Measurements from ENCODE around the gene TOMM40L.

TOMM40L gene

GRCh38 chr1:161225534-161226319 is at the start of gene TOMM40L:
Gene TOMM40L (plus strand): TSS chr1:161226060. CDS start chr1:161226490, 430 bp downstream.
- H3K9me3 ChIP-seq (ENCODE audit: control insufficient read depth, insufficient read depth, low read length), result no peaks in the 10 kb centered on the region
- peak; percentile 96 for DNase-seq (ENCODE audit: low read depth, low spot score)
- H3K4me1 ChIP-seq (ENCODE audit: control insufficient read depth, insufficient read depth, low read length), result peaks cover 2% of the 10 kb centered on the region; the same call in 1 of the 2 replicates
- H3K27ac ChIP-seq (ENCODE audit: low read length), result no peak within 1 kb of the TSS
- no peaks in the 10 kb centered on the region for H3K27me3 ChIP-seq (ENCODE audit: control insufficient read depth, insufficient read depth, low read length)
- H3K4me3 ChIP-seq (ENCODE audit: low read length), result peak within 1 kb of the TSS; percentile 62; the same call in 1 of the 2 replicates
- WGBS (ENCODE audit: insufficient coverage, insufficient read length), result no CpG with 5 or more reads among the region's 16 CpGs
- peaks cover 8% of the 10 kb centered on the region; the same call in 1 of the 2 replicates for H3K36me3 ChIP-seq (ENCODE audit: control insufficient read depth, insufficient read depth, low read length)

GRCh38 chr1:161176468-161177111 is 49.3 kb upstream of the TOMM40L start:
- peaks cover 9% of the 10 kb centered on the region for H3K36me3 ChIP-seq (ENCODE audit: control insufficient read depth, insufficient read depth, low read length)
- H3K9me3 ChIP-seq (ENCODE audit: control insufficient read depth, insufficient read depth, low read length), result no peaks in the 10 kb centered on the region
- H3K4me1 ChIP-seq (ENCODE audit: control insufficient read depth, insufficient read depth, low read length), result peaks cover 1% of the 10 kb centered on the region; the same call in 1 of the 2 replicates
- no peaks in the 10 kb centered on the region for H3K27me3 ChIP-seq (ENCODE audit: control insufficient read depth, insufficient read depth, low read length)
- no peak for DNase-seq (ENCODE audit: low read depth, low spot score)
- no CpG with 5 or more reads among the region's 17 CpGs for WGBS (ENCODE audit: insufficient coverage, insufficient read length)
- no peak overlapping the region for H3K27ac ChIP-seq (ENCODE audit: low read length)
- H3K4me3 ChIP-seq (ENCODE audit: low read length), result peak overlapping the region; percentile 79; the same call in 1 of the 2 replicates

GRCh38 chr1:161177112-161177935 is 48.5 kb upstream of the TOMM40L start, which contains the start of gene B4GALT3:
Gene B4GALT3 (minus strand): TSS chr1:161177507. CDS start chr1:161176060, 1,447 bp downstream.
- WGBS (ENCODE audit: insufficient coverage, insufficient read length), result no CpG with 5 or more reads among the region's 50 CpGs
- H3K9me3 ChIP-seq (ENCODE audit: control insufficient read depth, insufficient read depth, low read length), result no peaks in the 10 kb centered on the region
- H3K27ac ChIP-seq (ENCODE audit: low read length), result no peak within 1 kb of the TSS
- H3K4me3 ChIP-seq (ENCODE audit: low read length), result peak within 1 kb of the TSS; percentile 79
- H3K27me3 ChIP-seq (ENCODE audit: control insufficient read depth, insufficient read depth, low read length), result no peaks in the 10 kb centered on the region
- H3K36me3 ChIP-seq (ENCODE audit: control insufficient read depth, insufficient read depth, low read length), result peaks cover 7% of the 10 kb centered on the region; the same call in 1 of the 2 replicates
- peaks cover 1% of the 10 kb centered on the region; the same call in 1 of the 2 replicates for H3K4me1 ChIP-seq (ENCODE audit: control insufficient read depth, insufficient read depth, low read length)
- DNase-seq (ENCODE audit: low read depth, low spot score), result no peak

- WGBS (ENCODE audit: insufficient coverage, insufficient read length), result no CpG with 5 or more reads among the region's 9 CpGs
- Histone ChIP-seq H3K27ac (ENCODE audit: low read length) (no peak overlapping the region), H3K4me1 (ENCODE audit: control insufficient read depth, insufficient read depth, low read length) (peaks cover 1% of the 10 kb centered on the region; the same call in 1 of the 2 replicates), H3K36me3 (ENCODE audit: control insufficient read depth, insufficient read depth, low read length) (peaks cover 7% of the 10 kb centered on the region; the same call in 1 of the 2 replicates), H3K27me3 (ENCODE audit: control insufficient read depth, insufficient read depth, low read length) (no peaks in the 10 kb centered on the region), H3K4me3 (ENCODE audit: low read length) (peak overlapping the region; percentile 79; the same call in 1 of the 2 replicates), H3K9me3 (ENCODE audit: control insufficient read depth, insufficient read depth, low read length) (no peaks in the 10 kb centered on the region)
- DNase-seq (ENCODE audit: low read depth, low spot score), result no peak
These were observed 48.0 kb upstream of the TOMM40L start for GRCh38 chr1:161177936-161178244.

GRCh38 chr1:161179698-161180097 is 46.2 kb upstream of the TOMM40L start:
- Histone ChIP-seq H3K27me3 (ENCODE audit: control insufficient read depth, insufficient read depth, low read length) (no peaks in the 10 kb centered on the region), H3K4me3 (ENCODE audit: low read length) (no peak overlapping the region), H3K27ac (ENCODE audit: low read length) (no peak overlapping the region), H3K9me3 (ENCODE audit: control insufficient read depth, insufficient read depth, low read length) (no peaks in the 10 kb centered on the region), H3K4me1 (ENCODE audit: control insufficient read depth, insufficient read depth, low read length) (peaks cover 1% of the 10 kb centered on the region; the same call in 1 of the 2 replicates), H3K36me3 (ENCODE audit: control insufficient read depth, insufficient read depth, low read length) (no peaks in the 10 kb centered on the region)
- WGBS (ENCODE audit: insufficient coverage, insufficient read length), result no CpG with 5 or more reads among the region's 3 CpGs
- no peak for DNase-seq (ENCODE audit: low read depth, low spot score)

- no CpG with 5 or more reads among the region's 1 CpG for WGBS (ENCODE audit: insufficient coverage, insufficient read length)
- Histone ChIP-seq H3K4me3 (ENCODE audit: low read length) (no peak overlapping the region), H3K9me3 (ENCODE audit: control insufficient read depth, insufficient read depth, low read length) (no peaks in the 10 kb centered on the region), H3K27me3 (ENCODE audit: control insufficient read depth, insufficient read depth, low read length) (no peaks in the 10 kb centered on the region), H3K27ac (ENCODE audit: low read length) (no peak overlapping the region), H3K36me3 (ENCODE audit: control insufficient read depth, insufficient read depth, low read length) (no peaks in the 10 kb centered on the region), H3K4me1 (ENCODE audit: control insufficient read depth, insufficient read depth, low read length) (peaks cover 1% of the 10 kb centered on the region; the same call in 1 of the 2 replicates)
- DNase-seq (ENCODE audit: low read depth, low spot score), result no peak
These were observed 45.2 kb upstream of the TOMM40L start for GRCh38 chr1:161180639-161181038.

- H3K36me3 ChIP-seq (ENCODE audit: control insufficient read depth, insufficient read depth, low read length), result no peaks in the 10 kb centered on the region
- H3K27ac ChIP-seq (ENCODE audit: low read length), result no peak overlapping the region
- no peaks in the 10 kb centered on the region for H3K9me3 ChIP-seq (ENCODE audit: control insufficient read depth, insufficient read depth, low read length)
- no peak overlapping the region for H3K4me3 ChIP-seq (ENCODE audit: low read length)
- WGBS (ENCODE audit: insufficient coverage, insufficient read length), result no CpG with 5 or more reads among the region's 1 CpG
- no peak for DNase-seq (ENCODE audit: low read depth, low spot score)
- no peaks in the 10 kb centered on the region for H3K4me1 ChIP-seq (ENCODE audit: control insufficient read depth, insufficient read depth, low read length)
- no peaks in the 10 kb centered on the region for H3K27me3 ChIP-seq (ENCODE audit: control insufficient read depth, insufficient read depth, low read length)
These were observed 43.6 kb upstream of the TOMM40L start for GRCh38 chr1:161182214-161182613.

GRCh38 chr1:161185282-161185682 is 40.6 kb upstream of the TOMM40L start:
- no CpG with 5 or more reads among the region's 3 CpGs for WGBS (ENCODE audit: insufficient coverage, insufficient read length)
- Histone ChIP-seq H3K4me3 (ENCODE audit: low read length) (no peak overlapping the region), H3K27ac (ENCODE audit: low read length) (no peak overlapping the region), H3K4me1 (ENCODE audit: control insufficient read depth, insufficient read depth, low read length) (no peaks in the 10 kb centered on the region), H3K36me3 (ENCODE audit: control insufficient read depth, insufficient read depth, low read length) (no peaks in the 10 kb centered on the region), H3K27me3 (ENCODE audit: control insufficient read depth, insufficient read depth, low read length) (no peaks in the 10 kb centered on the region), H3K9me3 (ENCODE audit: control insufficient read depth, insufficient read depth, low read length) (no peaks in the 10 kb centered on the region)
- no peak for DNase-seq (ENCODE audit: low read depth, low spot score)

GRCh38 chr1:161185732-161186311 is 40.0 kb upstream of the TOMM40L start:
- no peaks in the 10 kb centered on the region for H3K27me3 ChIP-seq (ENCODE audit: control insufficient read depth, insufficient read depth, low read length)
- no peak overlapping the region for H3K27ac ChIP-seq (ENCODE audit: low read length)
- peaks cover under 1% of the 10 kb centered on the region; the same call in 1 of the 2 replicates for H3K36me3 ChIP-seq (ENCODE audit: control insufficient read depth, insufficient read depth, low read length)
- H3K4me1 ChIP-seq (ENCODE audit: control insufficient read depth, insufficient read depth, low read length), result no peaks in the 10 kb centered on the region
- no peaks in the 10 kb centered on the region for H3K9me3 ChIP-seq (ENCODE audit: control insufficient read depth, insufficient read depth, low read length)
- H3K4me3 ChIP-seq (ENCODE audit: low read length), result no peak overlapping the region
- no CpG with 5 or more reads among the region's 2 CpGs for WGBS (ENCODE audit: insufficient coverage, insufficient read length)
- no peak for DNase-seq (ENCODE audit: low read depth, low spot score)

GRCh38 chr1:161187311-161187710 is 38.5 kb upstream of the TOMM40L start:
- Histone ChIP-seq H3K36me3 (ENCODE audit: control insufficient read depth, insufficient read depth, low read length) (peaks cover 14% of the 10 kb centered on the region; the same call in 1 of the 2 replicates), H3K9me3 (ENCODE audit: control insufficient read depth, insufficient read depth, low read length) (no peaks in the 10 kb centered on the region), H3K27ac (ENCODE audit: low read length) (no peak overlapping the region), H3K27me3 (ENCODE audit: control insufficient read depth, insufficient read depth, low read length) (no peaks in the 10 kb centered on the region), H3K4me1 (ENCODE audit: control insufficient read depth, insufficient read depth, low read length) (no peaks in the 10 kb centered on the region), H3K4me3 (ENCODE audit: low read length) (no peak overlapping the region)
- DNase-seq (ENCODE audit: low read depth, low spot score), result no peak
- WGBS (ENCODE audit: insufficient coverage, insufficient read length), result no CpG with 5 or more reads among the region's 3 CpGs

All from iPS DF 6.9 (cell line).